Heart left ventricle (tissue), 13 donors: Measurements from ENCODE around the gene OR8K1.

Experiments used
- POLR2A ChIP-seq, 2 donors: fragments of 450-650 bp; IDR thresholded peaks; one replicate each; pipeline ENCODE4 v1.6.1; 2017; ENCODE audit warnings: antibody characterized with exemption in 2 of 2, mild to moderate bottlenecking in 2 of 2, moderate library complexity in 2 of 2
- TF ChIP-seq, protein P1 (sequence below), 12 donors: fragments of 200-600 bp; sonication (generic) in 4 of 12; IDR thresholded peaks; one replicate each; pipeline versions ENCODE4 v1.5.0 to v1.8.0; 2018 to 2022; ENCODE audit warnings: antibody characterized with exemption in 12 of 12, mild to moderate bottlenecking in 5 of 12
- donor health status: ischemic (EF 13 %, LVEDD 7.1; RV severe dilation, severe dysfunction).
- donor health status: DM: no; HTN: yes; CAD: no.
- donor health status: DM: no; HTN: no; CAD: no.
- donor health status: ischemic (EF 25% LVEDD 6.9; RV normal size, moderate dysfunction).
- donor health status: ischemic (EF 25% LVEDD 5.7; RV mildly dilated, moderate dysfunction).
- donor health status: ischemic (EF 35%, LVEDD 5.7; RV mildly dilated, moderate dysfunction).
- donor health status: nonischemic (EF 11% LVEDD 7.7; RV severe dilation, severe dysfunction).
- donor health status: DM: yes; HTN: yes; CAD: no.
- donor health status: PGD.
- donor health status: ischemic (EF 29% LVEDD 5.4; RV normal size, mild dysfunction).
- donor health status: nonischemic (EF 23%, LVEDD 6.1; RV moderate dilation, normal function).

DNA sequence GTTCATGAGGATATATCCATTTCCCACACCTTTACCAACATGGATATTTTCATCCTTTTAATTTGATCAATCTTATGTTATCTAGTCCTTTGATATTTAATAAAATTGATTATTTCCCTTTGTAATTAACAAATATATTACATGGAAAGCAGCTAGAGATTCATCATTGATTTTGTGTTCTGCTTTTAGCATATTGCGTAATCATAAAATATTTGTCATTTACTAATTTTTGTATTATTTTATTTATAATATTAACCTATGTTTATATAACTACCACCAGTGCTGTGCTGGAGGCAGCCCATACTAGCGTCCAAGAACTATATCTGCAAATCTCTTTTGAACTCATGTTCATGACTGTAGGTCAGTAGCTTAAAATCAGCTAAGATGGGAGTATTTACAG lies 34.3 kb downstream of the OR8K1 start:
- TF ChIP-seq POLR2A (IDR thresholded peaks at IDR 0.05), result no peak
- TF ChIP-seq, protein P1, sequence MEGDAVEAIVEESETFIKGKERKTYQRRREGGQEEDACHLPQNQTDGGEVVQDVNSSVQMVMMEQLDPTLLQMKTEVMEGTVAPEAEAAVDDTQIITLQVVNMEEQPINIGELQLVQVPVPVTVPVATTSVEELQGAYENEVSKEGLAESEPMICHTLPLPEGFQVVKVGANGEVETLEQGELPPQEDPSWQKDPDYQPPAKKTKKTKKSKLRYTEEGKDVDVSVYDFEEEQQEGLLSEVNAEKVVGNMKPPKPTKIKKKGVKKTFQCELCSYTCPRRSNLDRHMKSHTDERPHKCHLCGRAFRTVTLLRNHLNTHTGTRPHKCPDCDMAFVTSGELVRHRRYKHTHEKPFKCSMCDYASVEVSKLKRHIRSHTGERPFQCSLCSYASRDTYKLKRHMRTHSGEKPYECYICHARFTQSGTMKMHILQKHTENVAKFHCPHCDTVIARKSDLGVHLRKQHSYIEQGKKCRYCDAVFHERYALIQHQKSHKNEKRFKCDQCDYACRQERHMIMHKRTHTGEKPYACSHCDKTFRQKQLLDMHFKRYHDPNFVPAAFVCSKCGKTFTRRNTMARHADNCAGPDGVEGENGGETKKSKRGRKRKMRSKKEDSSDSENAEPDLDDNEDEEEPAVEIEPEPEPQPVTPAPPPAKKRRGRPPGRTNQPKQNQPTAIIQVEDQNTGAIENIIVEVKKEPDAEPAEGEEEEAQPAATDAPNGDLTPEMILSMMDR (IDR thresholded peaks at IDR 0.05), result no peak
